ENCODE data around the gene PRR19. TPM values are rescaled to one million over a fixed set of nuclear protein-coding genes. Genes with fewer than 3 reads are reported as not detected.

PRR19 gene
- total RNA-seq, 3 donors from 2014 or later = 0.58 to 1.5 (median 1.3) TPM

DNA sequence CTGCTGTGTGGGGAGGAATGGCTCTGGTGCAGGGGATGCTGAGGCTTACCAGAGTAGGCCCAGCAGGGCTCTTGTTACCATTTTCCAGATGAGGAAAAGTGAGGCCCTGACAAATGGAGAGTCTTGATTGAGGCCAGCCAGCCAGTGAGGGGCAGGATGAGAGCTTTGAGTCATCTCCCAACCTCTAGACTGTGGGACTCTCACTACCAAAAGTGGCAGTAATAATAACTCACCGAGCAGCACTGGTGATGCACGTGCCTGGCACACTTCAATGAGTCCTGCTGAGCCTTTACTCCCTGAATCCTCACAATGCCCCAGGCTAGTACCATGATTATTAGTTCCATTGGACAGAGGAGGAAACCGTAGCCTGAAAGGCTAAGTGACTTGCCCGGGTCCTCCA is 25.1 kb upstream of the PRR19 start:
- peaks cover 9% of the 10 kb centered on the region for H3K36me3 Mint-ChIP-seq (ENCODE audit: insufficient read depth)
- peak in 1 of 2 donors; percentile 19 for ATAC-seq
- no peak overlapping the region for H3K4me3 Mint-ChIP-seq
- no peaks in the 10 kb centered on the region for H3K9me3 Mint-ChIP-seq
- H3K4me1 Mint-ChIP-seq (ENCODE audit: low read depth) = peaks cover 48% of the 10 kb centered on the region
- no peaks in the 10 kb centered on the region for H3K27me3 Mint-ChIP-seq (ENCODE audit: low read depth)
- DNase-seq = no peak

- Mint-ChIP-seq H3K4me3 (no peak overlapping the region), H3K36me3 (ENCODE audit: insufficient read depth) (peaks cover 9% of the 10 kb centered on the region), H3K9me3 (no peaks in the 10 kb centered on the region), H3K27me3 (ENCODE audit: low read depth) (no peaks in the 10 kb centered on the region), H3K4me1 (ENCODE audit: low read depth) (peaks cover 56% of the 10 kb centered on the region)
- DNase-seq (no peak), ATAC-seq (no peak)
These were observed 24.0 kb upstream of the PRR19 start for GRCh38 chr19:42277821-42278451.

- DNase-seq (no peak), ATAC-seq (no peak)
- H3K4me3 Mint-ChIP-seq = peak overlapping the region; percentile 89
- H3K9me3 Mint-ChIP-seq = no peaks in the 10 kb centered on the region
- H3K36me3 Mint-ChIP-seq (ENCODE audit: insufficient read depth) = peaks cover 6% of the 10 kb centered on the region
- H3K27me3 Mint-ChIP-seq (ENCODE audit: low read depth) = no peaks in the 10 kb centered on the region
- H3K4me1 Mint-ChIP-seq (ENCODE audit: low read depth) = peaks cover 56% of the 10 kb centered on the region
These were observed 23.3 kb upstream of the PRR19 start for GRCh38 chr19:42278452-42279154.

DNA sequence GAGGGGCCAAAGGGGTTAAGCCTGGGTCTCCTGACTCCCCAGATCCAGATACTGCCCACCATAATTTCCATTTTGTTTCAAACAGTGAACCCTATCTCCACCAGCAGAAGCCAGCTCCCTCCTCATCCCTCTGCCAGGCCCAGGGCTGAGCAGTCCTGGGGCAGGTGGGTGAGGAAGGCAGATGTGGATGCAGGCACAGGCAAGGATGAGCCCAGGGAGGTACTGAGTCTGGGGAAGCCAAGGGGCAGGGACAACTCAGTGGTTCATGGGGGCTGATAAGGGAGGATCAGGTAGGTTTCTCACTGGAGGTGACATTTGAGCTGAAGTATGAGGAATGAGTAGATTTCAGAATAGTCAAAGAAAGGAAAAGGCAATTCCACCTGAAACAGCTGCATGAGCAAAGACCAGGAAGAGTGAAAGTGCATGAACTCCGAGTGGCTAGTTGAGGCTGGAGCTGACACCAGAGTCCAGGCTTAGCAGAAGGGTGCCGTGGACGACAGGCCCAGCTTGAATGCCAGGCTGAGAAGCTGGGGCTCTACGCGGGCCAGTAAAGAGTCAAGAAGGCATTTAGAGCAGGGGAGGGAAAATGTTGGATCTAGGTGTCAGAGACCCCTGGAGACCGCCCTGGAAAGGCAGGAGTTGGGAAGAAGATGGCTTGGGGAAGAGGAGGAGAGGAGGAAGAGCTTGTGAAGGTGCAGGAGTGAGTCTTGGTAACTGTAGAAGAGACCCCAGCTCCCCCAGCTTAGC is 22.6 kb upstream of the PRR19 start:
- DNase-seq (no peak), ATAC-seq (no peak)
- no peaks in the 10 kb centered on the region for H3K9me3 Mint-ChIP-seq
- H3K27me3 Mint-ChIP-seq (ENCODE audit: low read depth) = no peaks in the 10 kb centered on the region
- peaks cover 56% of the 10 kb centered on the region for H3K4me1 Mint-ChIP-seq (ENCODE audit: low read depth)
- H3K36me3 Mint-ChIP-seq (ENCODE audit: insufficient read depth) = peaks cover 6% of the 10 kb centered on the region
- H3K4me3 Mint-ChIP-seq = peak overlapping the region; percentile 89

DNA sequence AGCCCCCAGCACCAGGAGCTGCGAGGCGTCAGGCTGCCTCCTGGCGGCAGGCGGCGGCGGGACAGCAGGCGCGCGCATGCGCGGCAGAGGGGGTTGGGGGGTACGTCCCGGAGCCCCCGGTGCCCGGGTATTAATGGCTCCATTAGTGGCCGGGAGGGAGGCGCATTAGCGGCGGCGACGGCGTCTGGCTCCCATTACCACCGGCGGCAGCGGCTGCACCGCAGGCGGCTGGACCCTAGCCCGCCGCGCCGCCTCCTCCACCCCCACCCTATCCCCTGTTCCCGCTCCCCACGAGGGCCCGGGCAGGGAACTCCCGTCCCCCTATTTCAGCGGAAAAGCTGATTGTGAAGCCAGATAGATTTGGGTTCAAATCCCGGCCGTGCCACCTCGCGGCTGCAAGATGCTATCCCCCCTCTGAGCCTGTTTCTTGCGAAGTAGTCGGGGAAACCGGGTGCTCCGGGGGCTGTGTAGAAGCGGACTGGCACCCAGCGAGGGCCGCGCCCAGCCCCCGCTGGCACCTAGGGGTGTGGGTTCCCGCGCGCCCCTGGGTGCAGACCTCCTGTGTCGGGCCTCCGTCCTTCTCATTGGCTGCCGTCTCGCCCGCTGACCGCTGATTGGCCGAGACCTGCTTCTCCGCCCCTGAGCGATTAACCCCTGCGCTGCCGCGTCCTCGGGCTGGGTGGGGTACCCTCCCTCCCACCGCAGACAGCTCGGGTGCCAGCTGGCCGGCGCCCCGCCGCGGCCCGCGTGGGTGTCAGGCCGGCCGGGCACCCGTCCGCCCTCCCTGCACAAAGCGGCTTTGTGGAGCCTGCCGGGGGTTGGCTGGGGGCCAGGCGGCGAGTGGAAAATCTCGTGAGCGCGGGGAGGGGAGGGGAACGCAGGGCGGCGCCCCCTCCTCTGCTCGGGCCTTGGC is 21.8 kb upstream of the PRR19 start:
- Mint-ChIP-seq H3K9me3 (no peaks in the 10 kb centered on the region), H3K27me3 (ENCODE audit: low read depth) (no peaks in the 10 kb centered on the region), H3K4me3 (peak overlapping the region; percentile 89), H3K36me3 (ENCODE audit: insufficient read depth) (no peaks in the 10 kb centered on the region), H3K4me1 (ENCODE audit: low read depth) (peaks cover 55% of the 10 kb centered on the region)
- peak; percentile 49 for ATAC-seq
- DNase-seq = peak; percentile 75

GRCh38 chr19:42280815-42281145 is 21.2 kb upstream of the PRR19 start:
- H3K36me3 Mint-ChIP-seq (ENCODE audit: insufficient read depth) = no peaks in the 10 kb centered on the region
- H3K27me3 Mint-ChIP-seq (ENCODE audit: low read depth) = no peaks in the 10 kb centered on the region
- ATAC-seq (no peak), DNase-seq (no peak)
- H3K4me3 Mint-ChIP-seq = peak overlapping the region; percentile 65
- no peaks in the 10 kb centered on the region for H3K9me3 Mint-ChIP-seq
- H3K4me1 Mint-ChIP-seq (ENCODE audit: low read depth) = peaks cover 58% of the 10 kb centered on the region

DNA sequence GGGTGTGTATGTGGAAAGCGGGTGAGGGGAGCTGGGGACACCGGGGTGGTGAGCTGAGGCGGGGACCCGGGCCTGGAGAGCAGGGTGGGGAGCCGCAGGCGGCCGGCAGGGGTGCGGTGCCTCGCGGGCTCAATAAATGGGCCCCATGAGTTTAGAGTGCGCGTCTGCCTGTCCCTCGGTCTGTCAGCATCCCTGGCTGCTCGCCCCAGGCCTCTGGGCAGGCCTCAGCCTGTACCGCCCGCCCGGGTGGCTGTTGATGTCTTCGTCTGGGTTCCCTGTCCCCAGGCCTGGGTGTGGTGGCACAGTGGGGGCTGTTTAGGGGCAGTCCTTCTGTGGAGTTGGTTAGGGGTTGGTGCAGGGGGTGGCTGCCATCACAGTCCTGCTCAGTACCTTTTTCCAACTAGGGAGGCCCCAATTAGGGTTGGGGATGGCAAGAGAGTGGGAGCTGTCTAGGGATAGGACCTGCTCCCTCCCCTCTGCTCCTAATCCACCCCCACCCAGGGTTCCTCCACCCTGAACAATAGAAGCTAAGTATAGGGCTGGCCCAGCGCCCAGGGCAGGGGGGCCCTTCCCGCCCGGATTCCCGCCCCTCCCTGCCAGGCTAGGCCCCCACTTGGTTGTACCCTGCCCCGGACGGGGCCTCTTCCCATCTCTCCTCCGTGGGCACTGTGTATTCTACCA is 20.6 kb upstream of the PRR19 start:
- Mint-ChIP-seq H3K27me3 (ENCODE audit: low read depth) (no peaks in the 10 kb centered on the region), H3K9me3 (no peaks in the 10 kb centered on the region), H3K36me3 (ENCODE audit: insufficient read depth) (no peaks in the 10 kb centered on the region), H3K4me1 (ENCODE audit: low read depth) (peaks cover 58% of the 10 kb centered on the region), H3K4me3 (peak overlapping the region; percentile 65)
- ATAC-seq (no peak), DNase-seq (no peak)

DNA sequence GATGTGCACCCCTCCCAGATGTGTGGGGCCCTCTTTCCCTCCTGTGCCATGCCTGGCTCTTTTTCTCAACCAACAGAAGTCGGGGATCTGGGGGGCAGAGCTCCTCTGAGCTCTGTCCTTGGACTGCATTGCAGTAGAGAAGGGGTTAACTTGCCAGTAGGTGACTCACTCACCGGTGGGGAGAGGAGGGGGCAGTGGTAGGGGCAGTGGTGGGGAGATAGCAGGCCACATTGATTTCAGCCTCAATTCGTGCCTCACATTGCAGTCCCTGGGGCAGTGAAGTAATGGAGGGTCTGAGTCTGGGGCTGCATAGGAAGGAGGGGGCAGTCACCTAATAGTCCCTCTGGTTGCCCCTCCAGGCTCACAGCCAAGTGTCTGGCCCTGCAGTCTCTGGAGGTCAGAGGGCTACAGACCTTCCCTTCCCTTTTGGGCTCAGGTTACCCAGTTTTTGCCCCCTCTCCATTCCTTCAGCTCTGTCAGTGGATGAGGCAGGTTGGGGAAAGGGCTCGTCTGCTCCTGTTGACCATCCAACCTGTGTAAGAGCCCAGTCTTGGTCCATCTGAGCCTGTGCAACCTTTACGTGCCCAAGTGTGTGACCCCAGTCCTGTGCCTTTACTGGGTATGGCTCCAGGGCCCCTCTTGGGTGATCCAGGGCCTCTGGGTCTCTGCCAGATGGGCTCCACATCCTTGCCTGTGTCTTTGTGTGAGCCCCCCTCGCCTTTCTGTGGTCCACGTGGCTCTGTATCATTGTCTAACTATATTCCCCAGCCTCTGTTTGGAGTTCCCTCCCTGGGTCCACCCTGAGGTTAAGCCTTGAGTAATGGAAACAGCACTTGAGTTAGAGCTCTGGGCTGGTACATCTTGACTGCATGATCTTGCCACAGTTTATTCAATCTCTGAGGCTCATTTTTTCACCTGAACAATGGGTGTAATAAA is 19.8 kb upstream of the PRR19 start:
- H3K4me3 Mint-ChIP-seq = peak overlapping the region; percentile 53
- no peaks in the 10 kb centered on the region for H3K36me3 Mint-ChIP-seq (ENCODE audit: insufficient read depth)
- peaks cover 51% of the 10 kb centered on the region for H3K4me1 Mint-ChIP-seq (ENCODE audit: low read depth)
- DNase-seq = no peak
- no peak for ATAC-seq
- H3K27me3 Mint-ChIP-seq (ENCODE audit: low read depth) = no peaks in the 10 kb centered on the region
- H3K9me3 Mint-ChIP-seq = no peaks in the 10 kb centered on the region

- H3K4me3 Mint-ChIP-seq = no peak overlapping the region
- H3K36me3 Mint-ChIP-seq (ENCODE audit: insufficient read depth) = no peaks in the 10 kb centered on the region
- H3K27me3 Mint-ChIP-seq (ENCODE audit: low read depth) = no peaks in the 10 kb centered on the region
- DNase-seq = no peak
- ATAC-seq = no peak
- no peaks in the 10 kb centered on the region for H3K9me3 Mint-ChIP-seq
- H3K4me1 Mint-ChIP-seq (ENCODE audit: low read depth) = peaks cover 48% of the 10 kb centered on the region
These were observed 19.1 kb upstream of the PRR19 start for GRCh38 chr19:42282819-42283187.

- Mint-ChIP-seq H3K9me3 (no peaks in the 10 kb centered on the region), H3K27me3 (ENCODE audit: low read depth) (no peaks in the 10 kb centered on the region), H3K4me3 (no peak overlapping the region), H3K36me3 (ENCODE audit: insufficient read depth) (peaks cover 2% of the 10 kb centered on the region), H3K4me1 (ENCODE audit: low read depth) (peaks cover 45% of the 10 kb centered on the region)
- ATAC-seq (peak; percentile 71 to 74), DNase-seq (peak; percentile 95)
These were observed 18.5 kb upstream of the PRR19 start for GRCh38 chr19:42283188-42284065.

GRCh38 chr19:42284066-42284501 is 17.8 kb upstream of the PRR19 start:
- no peak overlapping the region for H3K4me3 Mint-ChIP-seq
- H3K4me1 Mint-ChIP-seq (ENCODE audit: low read depth) = peaks cover 38% of the 10 kb centered on the region
- no peaks in the 10 kb centered on the region for H3K27me3 Mint-ChIP-seq (ENCODE audit: low read depth)
- ATAC-seq = peak; percentile 31 to 38
- peaks cover 3% of the 10 kb centered on the region for H3K36me3 Mint-ChIP-seq (ENCODE audit: insufficient read depth)
- H3K9me3 Mint-ChIP-seq = no peaks in the 10 kb centered on the region
- peak; percentile 69 for DNase-seq
